Stimulated activated CD8-positive, alpha-beta memory T cell treated with anti-CD3 and anti-CD28 coated beads, Interleukin-15, amount 100 ng/mL, for 1 hour (primary cell): Measurements from ENCODE around the gene PNRC2.
A peak's percentile ranks its signal among the peaks of the same experiment; 100 is the strongest.

Experiments
- DNase-seq: peaks from one replicate; pipeline ENCODE4 v3.0.0-alpha.2; 2020; ENCODE audit warnings: low read depth

Gene PNRC2, protein sequence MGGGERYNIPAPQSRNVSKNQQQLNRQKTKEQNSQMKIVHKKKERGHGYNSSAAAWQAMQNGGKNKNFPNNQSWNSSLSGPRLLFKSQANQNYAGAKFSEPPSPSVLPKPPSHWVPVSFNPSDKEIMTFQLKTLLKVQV

GRCh38 chr1:23959461-23960290 is at the start of gene PNRC2:
Gene PNRC2 (plus strand): TSS chr1:23959828. CDS start chr1:23961458, 1,630 bp downstream.
- peak; percentile 90 for DNase-seq

DNA sequence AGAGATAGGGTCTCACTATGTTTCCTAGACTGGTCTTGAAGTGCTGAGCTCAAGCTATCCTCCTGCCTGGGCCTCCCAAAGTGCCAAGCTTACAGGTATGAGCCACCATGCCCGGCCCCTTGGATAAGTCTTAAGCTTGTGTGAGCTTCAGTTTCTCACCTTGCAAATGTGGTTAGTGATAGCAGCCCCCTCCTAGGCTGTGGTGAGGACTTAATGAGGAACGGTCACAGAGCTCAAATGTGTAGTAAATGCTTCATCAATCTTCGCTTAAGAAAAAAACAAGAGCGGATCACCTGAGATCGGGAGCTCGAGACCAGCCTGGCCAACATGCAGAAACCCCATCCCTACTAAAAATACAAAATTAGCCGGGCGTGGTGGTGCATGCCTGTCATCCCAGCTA is 49.5 kb upstream of the PNRC2 start:
- DNase-seq = no peak

DNA sequence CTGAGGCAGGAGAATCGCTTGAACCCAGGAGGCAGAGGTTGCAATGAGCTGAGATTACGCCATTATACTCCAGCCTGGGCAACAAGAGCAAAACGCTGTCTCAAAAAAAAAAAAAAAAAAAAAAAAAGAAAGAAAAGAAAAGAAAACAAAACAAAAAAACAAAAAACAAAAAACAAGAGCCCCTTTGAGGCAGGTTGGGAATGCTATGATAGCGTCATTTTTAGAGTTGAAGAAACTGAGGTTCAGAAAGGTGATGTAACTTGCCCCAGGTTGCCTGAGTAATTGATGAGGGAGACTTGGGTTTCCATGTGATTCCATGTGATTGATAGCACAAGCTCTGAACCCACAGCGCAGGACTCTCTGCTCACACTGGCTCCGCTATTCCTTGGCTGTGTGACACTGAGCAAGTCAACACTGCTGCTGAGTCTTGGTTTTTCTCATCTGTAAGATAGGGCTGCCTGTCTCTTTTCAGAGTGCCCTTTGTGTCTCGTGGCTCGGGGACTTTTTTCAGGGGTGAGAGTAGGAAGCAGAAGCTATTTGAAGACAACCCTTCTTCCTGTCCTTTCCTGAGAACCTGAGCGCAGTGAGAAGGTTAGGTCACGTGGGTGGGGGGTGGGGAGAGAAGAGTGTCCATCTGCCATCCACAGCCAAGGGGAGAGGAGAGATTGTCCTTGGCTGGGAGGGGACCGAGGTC is 48.9 kb upstream of the PNRC2 start:
- DNase-seq = no peak

DNA sequence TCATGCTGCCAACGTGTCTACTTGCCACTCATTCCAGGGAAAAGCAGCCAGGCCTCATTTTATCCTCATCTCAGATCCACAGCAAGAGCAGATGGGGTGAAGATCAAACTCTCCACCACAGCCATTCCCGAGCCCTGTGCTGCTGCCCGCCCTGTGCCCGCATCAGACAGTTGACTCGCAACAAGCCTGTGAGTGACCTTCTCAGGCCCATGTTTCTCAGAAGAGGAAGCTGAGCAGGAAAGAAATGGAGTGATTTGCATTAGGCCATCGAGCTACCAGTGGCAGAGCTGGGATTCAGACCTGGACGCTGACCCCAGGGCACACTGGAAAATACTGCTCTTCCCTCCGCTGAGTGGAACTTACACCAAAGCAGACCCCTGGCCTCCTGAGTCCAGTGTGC is 47.7 kb upstream of the PNRC2 start:
- DNase-seq = no peak

DNA sequence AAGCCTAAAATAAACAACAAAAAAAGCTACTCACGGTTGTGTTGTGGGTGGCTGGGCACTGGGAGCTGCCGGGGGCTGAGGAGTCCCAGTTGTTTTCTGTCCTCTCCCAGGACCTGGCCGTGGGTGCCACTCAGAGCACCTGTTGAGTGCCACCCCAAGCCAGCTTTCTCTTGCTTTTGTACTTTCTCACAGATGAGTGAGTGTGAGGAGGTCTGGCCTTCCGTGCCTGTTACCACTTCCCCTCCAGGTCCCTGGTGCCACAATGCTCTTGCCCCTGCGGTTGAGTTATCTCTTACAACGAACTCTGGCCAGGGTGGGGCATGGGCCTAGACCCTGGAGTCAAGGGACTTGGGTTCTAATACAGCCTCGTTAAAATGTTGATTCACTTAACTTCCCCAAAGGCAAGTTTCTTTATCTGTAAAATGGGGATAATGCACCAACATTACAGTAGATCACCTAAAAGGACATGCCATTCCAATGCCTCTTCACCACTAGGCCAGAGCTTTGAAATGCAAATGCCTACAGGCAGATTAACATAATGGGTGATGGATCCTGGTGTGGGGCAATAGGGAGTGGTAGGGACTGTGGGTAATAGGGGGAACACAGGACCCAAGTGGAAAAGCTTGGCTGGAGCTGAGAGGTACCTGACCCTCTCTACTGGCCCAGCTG is 46.3 kb upstream of the PNRC2 start, which contains the start of gene CNR2:
Gene CNR2 (minus strand): TSS at position 151 of the 669 bp plus-strand sequence. CDS start 37,745 bp downstream, outside the sequence.
- DNase-seq = no peak

- DNase-seq = no peak
Measured at GRCh38 chr1:23914921-23915320, 44.7 kb upstream of the PNRC2 start.

DNA sequence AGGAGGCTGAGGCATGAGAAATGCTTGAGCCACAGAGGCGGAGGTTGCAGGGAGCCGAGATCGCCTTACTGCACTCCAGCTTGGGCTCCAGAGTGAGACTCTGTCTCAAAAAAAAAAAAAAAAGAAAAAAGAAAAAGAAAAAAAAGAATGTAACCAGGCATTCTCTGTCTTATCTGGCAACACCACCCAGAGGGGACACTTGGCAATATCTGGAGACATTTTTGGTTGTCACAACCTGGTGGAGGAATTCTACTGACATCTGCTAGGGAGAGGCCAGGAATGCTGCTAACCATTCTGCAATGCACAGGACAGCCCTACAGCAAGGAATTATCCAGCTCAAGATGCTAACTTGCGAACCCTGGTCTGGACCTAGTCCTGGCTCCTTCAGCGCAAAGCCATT is 44.2 kb upstream of the PNRC2 start:
- no peak for DNase-seq

GRCh38 chr1:23916209-23917131 is 43.2 kb upstream of the PNRC2 start:
- DNase-seq = peak; percentile 27

DNA sequence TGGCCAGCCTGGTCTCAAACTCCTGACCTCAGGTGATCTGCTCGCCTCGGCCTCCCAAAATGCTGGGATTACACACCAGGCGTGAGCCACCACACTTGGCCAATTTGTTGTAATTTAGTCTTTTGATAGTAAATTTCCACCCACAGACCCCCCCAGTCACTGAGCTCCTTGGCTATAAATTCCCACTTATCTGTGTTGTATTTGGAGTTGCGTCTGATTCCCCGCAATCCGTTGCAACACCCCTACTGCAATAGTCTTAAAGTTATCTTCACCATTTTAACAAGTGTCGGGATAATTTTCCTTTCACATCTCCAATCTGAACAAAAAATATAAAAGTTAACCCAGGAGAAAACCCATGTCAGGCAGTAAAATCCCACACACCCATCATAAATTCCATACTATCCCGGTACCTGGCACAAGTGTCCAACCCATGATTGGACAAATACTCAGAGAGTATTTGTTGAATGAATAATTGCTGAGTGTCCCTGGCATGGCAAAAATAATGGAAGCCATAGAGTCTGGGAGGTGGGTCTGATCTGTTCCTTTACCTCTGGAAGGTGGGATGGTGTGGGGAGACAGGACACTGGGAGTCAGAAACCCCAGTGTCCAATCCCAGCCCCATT is 37.2 kb upstream of the PNRC2 start:
- no peak for DNase-seq

- DNase-seq = no peak
Measured at GRCh38 chr1:23923592-23924499, 35.8 kb upstream of the PNRC2 start.

DNA sequence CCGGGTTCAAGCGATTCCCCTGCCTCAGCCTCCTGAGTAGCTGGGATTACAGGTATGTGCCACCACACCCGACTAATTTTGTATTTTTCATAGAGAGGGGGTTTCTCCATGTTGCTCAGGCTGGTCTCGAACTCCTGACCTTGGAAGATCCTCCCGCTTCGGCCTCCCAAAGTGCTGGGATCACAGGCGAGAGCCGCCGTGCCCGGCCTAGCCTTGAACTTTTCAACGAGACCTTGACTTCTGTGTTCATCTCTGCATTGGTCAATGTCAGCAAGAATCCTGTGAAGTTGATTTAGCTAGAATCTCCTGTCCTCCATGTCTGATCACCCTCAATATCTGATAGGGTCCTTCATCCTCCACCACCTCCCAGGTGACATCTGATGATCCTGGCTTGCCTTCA is 35.0 kb upstream of the PNRC2 start:
- DNase-seq = no peak

GRCh38 chr1:23925279-23925678 is 34.3 kb upstream of the PNRC2 start:
- DNase-seq = no peak

DNA sequence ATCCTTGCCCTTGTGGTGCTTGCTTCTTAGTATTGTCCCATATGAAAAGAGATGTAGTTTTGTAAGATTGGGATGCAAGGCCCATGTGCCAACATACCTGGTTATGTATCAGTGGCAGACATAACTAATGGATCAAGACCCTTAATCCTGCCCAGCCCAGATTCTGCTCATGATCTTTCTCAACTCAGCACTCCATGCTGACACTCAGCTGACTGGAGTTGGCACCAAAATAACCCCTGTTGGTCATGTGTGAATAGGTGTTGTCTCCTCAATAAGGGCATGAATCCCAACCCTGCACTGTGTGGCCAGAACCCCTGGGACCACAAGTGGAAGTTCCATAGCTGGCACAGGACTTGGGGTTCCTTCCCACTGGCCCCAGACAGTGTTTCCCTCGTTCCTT is 32.5 kb upstream of the PNRC2 start:
- no peak for DNase-seq

DNA sequence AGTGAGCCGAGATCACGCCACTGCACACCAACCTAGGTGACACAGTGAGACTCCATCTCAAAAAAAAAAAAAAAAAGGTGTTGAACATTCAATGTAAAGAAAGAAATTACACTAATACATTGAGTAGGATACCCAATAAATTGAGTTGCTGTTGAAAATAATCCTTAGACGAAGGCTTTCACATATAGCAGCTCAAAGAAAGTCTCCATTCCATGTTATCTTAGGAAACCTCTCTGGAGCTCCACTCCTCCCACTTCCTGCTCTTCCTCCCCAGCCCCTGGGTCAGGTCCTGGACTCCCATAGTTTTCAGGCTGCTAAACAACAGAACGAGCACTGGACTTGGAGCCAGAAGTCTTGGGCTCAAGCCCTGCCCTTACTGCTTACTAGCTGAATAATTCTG is 30.8 kb upstream of the PNRC2 start:
- DNase-seq = no peak

GRCh38 chr1:23930270-23930669 is 29.4 kb upstream of the PNRC2 start:
- no peak for DNase-seq

DNA sequence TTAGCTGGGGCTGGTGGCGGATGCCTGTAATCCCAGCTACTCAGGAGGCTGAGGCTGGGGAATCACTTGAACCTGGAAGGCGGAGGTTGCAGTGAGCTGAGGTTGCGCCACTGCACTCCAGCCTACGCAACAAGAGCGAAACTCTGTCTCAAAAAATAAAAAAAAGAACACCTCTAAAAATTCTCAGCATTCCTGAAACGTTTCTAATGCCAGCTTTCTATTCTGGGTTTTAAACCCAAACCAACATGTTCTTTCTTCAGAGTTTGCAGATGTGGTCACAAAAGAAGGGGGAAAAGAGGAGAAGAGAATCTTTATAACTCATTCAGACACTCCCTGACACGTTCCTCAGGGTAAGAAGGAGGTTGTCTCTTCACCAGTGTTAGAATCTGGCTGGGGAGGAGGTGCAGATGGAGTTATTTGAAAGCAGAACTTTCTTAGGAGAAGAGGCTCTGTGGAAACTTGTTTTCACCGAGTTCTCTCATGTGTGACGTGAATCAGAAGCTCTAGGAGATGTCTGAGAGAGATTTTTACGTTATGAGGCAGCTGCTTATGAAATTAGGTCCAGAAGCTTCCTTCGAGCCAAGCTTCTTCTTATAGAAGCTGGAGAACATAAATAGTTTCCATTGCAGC is 28.7 kb upstream of the PNRC2 start:
- no peak for DNase-seq

DNA sequence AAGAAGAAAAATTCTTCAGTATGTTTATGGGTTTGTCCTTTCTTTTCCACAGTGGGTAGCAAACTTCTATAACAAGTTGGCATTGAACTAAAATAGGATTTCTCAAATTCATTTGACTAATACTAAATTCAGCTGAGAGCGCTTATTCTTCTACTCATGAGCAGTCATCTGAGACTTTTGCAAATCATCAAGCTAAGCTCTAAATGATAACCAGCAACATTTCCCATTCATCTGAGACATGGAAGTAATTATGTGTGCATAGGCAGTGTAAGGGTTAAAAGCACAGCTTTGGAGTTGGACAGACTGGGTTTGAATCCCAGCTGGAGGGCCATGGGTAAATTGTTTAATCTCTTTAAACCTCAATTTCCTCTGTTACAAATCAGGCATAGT is 28.1 kb upstream of the PNRC2 start:
- DNase-seq = no peak

GRCh38 chr1:23936481-23937176 is 23.0 kb upstream of the PNRC2 start:
- DNase-seq = no peak

GRCh38 chr1:23947366-23947765 is 12.3 kb upstream of the PNRC2 start:
- no peak for DNase-seq
